Measurements from ENCODE around the gene TMEM184B. TPM values are rescaled to one million over a fixed set of nuclear protein-coding genes. Genes with fewer than 3 reads are reported as not detected.

TMEM184B gene
- 36.6 and 39.1 TPM in 2 replicates for total RNA-seq

DNA sequence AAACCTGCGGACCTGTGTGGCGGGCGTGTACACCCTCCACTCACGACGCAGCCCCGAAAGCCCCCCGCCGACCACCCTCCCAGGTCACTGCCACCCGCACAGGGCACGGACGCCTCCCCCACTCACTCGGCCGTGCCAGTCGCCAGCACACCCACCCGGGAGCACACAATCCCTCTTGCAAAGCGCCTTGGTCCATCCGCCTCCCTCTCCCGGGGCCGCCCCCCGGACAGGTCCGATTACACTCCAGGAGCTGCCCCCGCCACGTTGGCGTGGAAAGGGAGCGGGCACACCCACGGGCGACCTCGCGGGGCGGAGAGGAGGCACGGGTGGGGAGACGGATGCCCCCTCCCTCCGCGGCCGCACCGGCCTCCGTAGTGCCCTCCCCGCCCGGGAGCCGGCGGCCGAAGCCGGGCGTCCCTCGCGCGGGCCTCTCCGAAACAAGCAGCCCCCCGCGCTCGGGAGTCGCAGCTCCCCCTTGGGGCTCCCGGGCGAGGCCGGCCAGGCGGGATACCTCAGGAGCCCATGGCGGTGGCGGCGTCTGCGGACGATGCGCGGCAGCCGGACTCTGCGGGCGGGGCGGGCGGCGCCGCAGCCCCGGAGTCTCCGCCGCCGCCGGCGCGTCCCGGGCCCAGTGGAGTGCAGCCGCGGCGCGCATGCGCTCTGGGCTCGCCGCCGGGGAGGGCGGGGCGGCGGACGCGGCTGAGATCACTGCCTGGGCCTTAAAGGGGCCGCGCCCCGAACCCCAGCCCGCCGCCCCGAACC is at the start of gene TMEM184B:
TSS of gene TMEM184B (minus strand) at position 638 of the 762 bp plus-strand sequence. CDS start 25,049 bp downstream, outside the sequence.
- intact Hi-C loops (cut with micrococcal nuclease): loop anchor here (1.0 to 5.0 kb wide), 4 partner anchors 45 to 298 kb away; partner anchors contain the start of genes CSNK1E, DMC1, MAFF and PLA2G6
- peaks cover 11% of the 10 kb centered on the region for H3K27me3 Mint-ChIP-seq (ENCODE audit: insufficient read depth)

DNA sequence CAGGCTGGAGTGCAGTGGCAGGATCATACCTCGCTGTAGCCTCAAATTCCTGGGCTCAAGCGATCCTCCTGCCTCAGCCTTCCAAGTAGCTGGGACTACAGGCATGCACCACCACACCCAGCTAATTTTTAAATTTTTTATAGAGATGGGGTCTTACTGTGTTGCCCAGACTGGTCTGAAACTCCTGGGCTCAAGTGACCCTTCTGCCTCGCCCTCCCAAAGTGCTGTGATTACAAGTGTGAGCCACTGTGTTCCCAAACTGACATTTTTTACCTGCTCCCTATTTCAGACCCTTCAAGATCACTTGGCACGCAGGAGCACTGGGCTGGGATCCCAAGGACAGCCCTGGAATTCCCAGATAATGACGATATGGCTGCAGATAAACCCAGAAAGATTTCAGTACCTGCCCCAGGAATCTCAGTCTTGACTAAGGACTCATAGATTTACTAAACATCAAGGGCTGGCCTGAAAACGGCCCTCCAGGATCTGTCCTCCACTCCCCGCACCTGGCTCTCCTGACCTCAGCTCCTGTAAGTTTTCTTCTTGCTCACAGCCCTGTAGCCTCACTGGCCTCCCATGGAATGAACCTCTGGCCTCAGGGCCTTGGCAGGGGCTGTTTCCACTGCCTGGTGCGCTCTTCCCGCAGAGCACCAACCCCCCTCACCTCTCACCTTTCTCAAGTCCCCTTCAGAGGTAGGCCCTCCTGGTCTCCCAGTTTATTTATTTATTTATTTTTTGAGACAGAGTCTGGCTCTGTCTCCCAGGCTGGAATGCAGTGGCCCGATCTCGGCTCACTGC is 48.0 kb upstream of the TMEM184B start:
- no peaks in the 10 kb centered on the region for H3K27me3 Mint-ChIP-seq (ENCODE audit: insufficient read depth)
- H3K27ac Mint-ChIP-seq: no peak overlapping the region
- intact Hi-C loops (cut with micrococcal nuclease): no loop called here
- no peaks in the 10 kb centered on the region for H3K9me3 Mint-ChIP-seq
- no peak for DNase-seq (ENCODE audit: low spot score)
- no peak overlapping the region for H3K4me3 Mint-ChIP-seq
- no peaks in the 10 kb centered on the region for H3K36me3 Mint-ChIP-seq (ENCODE audit: low read depth)
- H3K4me1 Mint-ChIP-seq (ENCODE audit: low read depth): peaks cover 12% of the 10 kb centered on the region

More for the DNA sequence above, at the start of gene TMEM184B:
- peaks cover 4% of the 10 kb centered on the region for H3K36me3 Mint-ChIP-seq (ENCODE audit: low read depth)
- peak within 1 kb of the TSS; percentile 87 for H3K4me3 Mint-ChIP-seq
- no peaks in the 10 kb centered on the region for H3K9me3 Mint-ChIP-seq
- peak; percentile 82 for DNase-seq (ENCODE audit: low spot score)
- H3K27ac Mint-ChIP-seq: peak within 1 kb of the TSS; percentile 87
- peaks cover 45% of the 10 kb centered on the region for H3K4me1 Mint-ChIP-seq (ENCODE audit: low read depth)

DNA sequence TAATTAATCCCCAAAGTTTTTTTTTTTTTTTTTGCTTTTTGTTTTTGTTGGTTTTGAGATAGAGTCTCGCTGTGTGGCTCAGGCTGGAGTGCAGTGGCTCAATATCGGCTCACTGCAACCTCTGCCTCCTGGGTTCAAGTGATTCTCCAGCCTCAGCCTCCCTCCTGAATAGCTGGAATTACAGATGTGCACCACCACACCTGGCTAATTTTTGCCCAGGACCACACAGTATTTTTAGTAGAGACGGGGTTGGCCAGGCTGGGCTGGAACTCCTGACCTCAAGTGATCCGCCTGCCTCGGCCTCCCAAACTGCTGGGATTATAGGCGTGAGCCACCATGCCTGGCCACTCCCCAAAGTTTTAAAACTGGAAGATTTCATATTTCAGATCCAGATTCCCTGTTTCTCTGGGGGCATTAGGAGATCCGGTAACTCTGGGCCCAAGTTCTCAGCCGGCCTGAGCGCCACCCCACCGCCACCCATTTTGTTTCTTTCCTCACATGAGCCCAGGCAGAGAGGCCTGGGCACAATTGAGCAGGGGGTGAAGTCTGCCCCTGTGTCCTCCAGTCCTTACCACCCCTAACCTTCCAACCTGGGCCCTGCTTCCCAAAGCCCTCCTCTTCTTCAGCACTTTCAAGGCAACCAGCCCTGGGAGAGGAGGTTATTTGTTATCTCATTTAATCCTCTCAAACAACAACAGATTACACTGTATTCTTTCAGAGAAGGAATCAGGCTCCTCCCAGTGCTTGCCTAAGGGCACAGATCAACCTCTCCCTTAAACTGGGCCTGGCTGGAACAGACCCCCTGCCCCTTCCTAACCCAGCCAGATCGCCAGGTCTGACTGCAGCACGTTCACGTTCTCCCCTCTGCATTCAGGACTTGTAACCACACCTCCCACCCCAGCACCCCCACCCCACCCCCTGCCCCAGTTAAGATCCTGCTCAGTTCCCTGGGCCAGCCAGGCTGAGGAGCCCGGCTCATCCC is 46.3 kb upstream of the TMEM184B start:
- Mint-ChIP-seq H3K36me3 (ENCODE audit: low read depth) (peaks cover 2% of the 10 kb centered on the region), H3K27me3 (ENCODE audit: insufficient read depth) (no peaks in the 10 kb centered on the region), H3K4me3 (peak overlapping the region; percentile 66), H3K9me3 (no peaks in the 10 kb centered on the region), H3K4me1 (ENCODE audit: low read depth) (peaks cover 29% of the 10 kb centered on the region), H3K27ac (peak overlapping the region; percentile 63)
- intact Hi-C loops (cut with micrococcal nuclease): loop anchor here (5.0 kb wide), 2 partner anchors 33 to 188 kb away; partner anchors contain the start of gene DDX17
- DNase-seq (ENCODE audit: low spot score): no peak

DNA sequence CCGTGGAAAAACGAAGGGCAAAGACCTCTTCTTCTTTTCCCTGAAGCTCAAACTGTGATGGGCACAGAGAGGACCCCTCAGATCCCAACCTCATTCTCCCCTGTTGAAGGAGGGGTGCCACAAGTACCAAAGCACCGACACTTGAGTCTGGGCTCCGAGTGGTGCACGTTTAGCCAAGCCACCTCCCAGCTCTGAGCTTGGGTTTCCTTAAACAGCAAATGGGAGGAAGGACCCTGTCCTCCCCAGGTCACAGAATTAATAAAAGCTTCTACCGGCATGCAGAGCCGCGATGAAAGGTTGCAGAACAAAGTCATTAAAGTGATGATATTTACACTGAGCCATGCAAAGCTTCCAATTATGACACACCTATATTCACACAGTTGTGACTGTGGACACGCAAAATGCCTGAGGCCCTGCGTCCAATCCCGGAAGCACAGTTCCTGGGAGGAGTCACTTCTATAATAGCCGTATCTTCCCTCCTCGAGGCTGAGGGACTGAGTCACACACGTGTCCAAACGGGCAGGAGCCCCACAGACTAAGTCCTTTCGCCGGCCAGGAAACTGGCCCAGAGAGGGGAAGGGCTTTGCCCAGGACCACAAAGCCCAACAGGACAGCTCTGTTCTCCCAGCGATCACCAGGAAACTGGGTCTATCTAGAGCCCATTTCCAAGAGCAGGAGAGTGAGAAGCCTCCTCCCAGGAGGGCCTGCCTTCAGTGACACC is 45.3 kb upstream of the TMEM184B start:
- Mint-ChIP-seq H3K4me1 (ENCODE audit: low read depth) (peaks cover 36% of the 10 kb centered on the region), H3K27me3 (ENCODE audit: insufficient read depth) (no peaks in the 10 kb centered on the region), H3K9me3 (no peaks in the 10 kb centered on the region), H3K36me3 (ENCODE audit: low read depth) (peaks cover 4% of the 10 kb centered on the region), H3K27ac (peak overlapping the region; percentile 87), H3K4me3 (peak overlapping the region; percentile 83)
- intact Hi-C loops (cut with micrococcal nuclease): loop anchor here (1.0 to 5.0 kb wide), 6 partner anchors 34 to 189 kb away; partner anchors contain the start of genes DDX17, PLA2G6 and TMEM184B
- DNase-seq (ENCODE audit: low spot score): no peak

DNA sequence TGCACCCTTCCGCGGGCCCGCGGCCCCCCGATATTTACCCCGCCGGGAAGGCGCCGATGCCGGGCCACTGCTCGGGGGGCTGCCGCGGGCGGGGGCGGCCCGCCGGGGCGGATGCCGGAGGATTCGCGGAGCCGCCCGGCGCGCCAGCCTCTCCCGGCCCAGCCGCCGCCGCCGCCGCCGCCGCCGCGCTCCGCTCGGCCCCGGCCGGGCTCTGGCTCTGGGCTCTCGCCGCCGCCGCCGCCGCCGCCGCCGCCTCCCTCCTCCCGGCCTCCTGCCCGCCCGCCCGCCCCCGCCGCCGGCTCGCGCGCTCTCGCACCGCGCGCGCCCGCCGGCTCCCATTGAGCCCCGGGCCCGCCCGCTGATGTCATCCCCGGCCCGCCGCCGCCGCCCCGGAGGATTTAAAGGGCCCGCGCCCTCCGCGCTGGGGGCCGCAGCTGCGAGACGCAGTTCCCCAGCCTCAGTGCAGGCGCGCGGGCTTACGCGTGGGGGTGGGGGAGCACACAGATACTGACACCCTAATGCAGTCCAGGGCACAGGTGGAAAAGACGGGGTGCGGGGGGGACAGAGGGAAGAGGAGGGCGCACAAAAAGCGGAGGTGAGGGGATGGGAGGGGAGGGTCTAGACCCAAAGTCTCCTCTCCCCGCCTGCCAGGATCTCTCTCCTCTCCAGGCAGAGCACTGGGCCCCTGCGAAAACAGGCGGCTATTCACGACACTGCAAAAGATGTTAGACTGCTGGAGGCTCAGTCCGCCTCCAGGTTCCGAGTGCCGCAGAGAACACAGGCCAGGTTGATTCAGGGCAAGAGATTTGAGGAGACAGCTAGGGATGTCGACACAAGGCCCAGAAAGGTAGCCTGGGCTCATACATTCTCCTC is 44.5 kb upstream of the TMEM184B start, which contains the start of gene CSNK1E:
TSS of gene CSNK1E (minus strand) at position 312 of the 873 bp plus-strand sequence. CDS start 3,276 bp downstream, outside the sequence.
- Mint-ChIP-seq H3K27me3 (ENCODE audit: insufficient read depth) (no peaks in the 10 kb centered on the region), H3K9me3 (no peaks in the 10 kb centered on the region), H3K27ac (peak within 1 kb of the TSS; percentile 87), H3K4me3 (peak within 1 kb of the TSS; percentile 90), H3K4me1 (ENCODE audit: low read depth) (peaks cover 44% of the 10 kb centered on the region), H3K36me3 (ENCODE audit: low read depth) (peaks cover 11% of the 10 kb centered on the region)
- intact Hi-C loops (cut with micrococcal nuclease): loop anchor here (1.0 to 5.0 kb wide), 6 partner anchors 35 to 190 kb away; partner anchors contain the start of genes DDX17, PLA2G6 and TMEM184B
- peak; percentile 74 for DNase-seq (ENCODE audit: low spot score)

DNA sequence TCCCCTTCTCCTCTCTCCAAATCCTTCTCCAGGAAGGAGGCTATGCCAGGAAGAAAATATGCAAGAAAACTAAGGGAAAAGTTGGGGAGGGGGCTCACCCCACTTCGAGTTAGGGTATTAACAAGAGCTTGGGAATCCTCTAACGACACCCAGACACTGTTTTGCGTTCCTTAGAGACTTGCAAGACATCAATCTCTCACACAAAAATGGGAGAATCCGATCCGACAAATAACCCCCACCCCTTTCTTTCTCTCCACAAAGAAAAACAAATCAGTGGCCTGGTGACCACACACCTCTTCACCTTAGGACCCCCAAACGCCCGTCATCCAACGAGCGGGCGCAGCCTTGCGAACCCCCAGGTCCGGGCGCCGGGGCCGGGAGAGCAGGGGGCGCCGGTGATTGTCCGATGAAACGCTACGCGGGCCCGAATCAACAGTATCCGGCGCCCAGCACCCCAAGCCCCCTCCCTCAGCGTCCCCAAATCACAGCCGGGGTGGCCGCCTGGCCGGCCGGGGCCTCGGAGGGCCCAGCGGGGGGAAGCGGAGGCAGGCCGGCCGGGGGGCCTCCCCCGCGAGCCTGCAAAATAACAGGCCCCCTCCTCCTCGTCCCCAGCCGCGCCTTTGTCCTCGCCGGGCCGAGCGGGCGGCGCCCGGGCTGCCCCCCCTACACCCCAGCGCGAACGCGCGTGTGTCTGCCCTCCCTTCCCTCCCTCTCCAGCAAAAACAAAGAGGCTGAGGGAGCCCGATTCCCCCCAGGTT is 43.7 kb upstream of the TMEM184B start:
- H3K36me3 Mint-ChIP-seq (ENCODE audit: low read depth): peaks cover 17% of the 10 kb centered on the region
- DNase-seq (ENCODE audit: low spot score): peak; percentile 28
- H3K27me3 Mint-ChIP-seq (ENCODE audit: insufficient read depth): no peaks in the 10 kb centered on the region
- no peaks in the 10 kb centered on the region for H3K9me3 Mint-ChIP-seq
- H3K27ac Mint-ChIP-seq: peak overlapping the region; percentile 82
- peaks cover 52% of the 10 kb centered on the region for H3K4me1 Mint-ChIP-seq (ENCODE audit: low read depth)
- H3K4me3 Mint-ChIP-seq: peak overlapping the region; percentile 90
- intact Hi-C loops (cut with micrococcal nuclease): loop anchor here (1.0 to 5.0 kb wide), 6 partner anchors 36 to 191 kb away; partner anchors contain the start of genes DDX17, PLA2G6 and TMEM184B

DNA sequence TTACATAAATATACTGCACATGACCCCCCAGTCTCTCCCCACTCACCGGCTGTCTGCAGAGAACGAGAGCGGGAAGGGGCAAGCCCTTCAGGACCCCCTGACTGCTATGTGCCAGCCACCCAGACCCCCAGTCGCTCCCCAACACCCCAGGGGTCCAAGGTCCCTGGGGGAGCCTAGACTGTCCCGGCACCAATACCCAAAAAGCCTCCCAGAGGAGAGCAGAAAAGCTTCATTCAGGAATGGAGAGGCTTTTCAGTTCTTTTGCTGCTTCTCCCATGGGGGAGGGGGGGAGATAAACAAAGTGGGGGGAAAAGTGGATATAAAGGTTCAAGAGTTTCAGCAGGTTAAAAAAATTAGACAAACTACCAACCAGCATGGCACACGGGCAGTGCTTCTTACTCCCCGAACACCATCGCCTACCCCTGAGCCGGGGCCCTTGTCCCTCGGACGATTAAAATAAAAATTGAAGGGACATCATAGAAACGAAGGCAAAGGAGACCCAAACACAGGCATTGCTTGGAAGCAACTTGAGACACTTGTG is 43.1 kb upstream of the TMEM184B start:
- Mint-ChIP-seq H3K27me3 (ENCODE audit: insufficient read depth) (no peaks in the 10 kb centered on the region), H3K27ac (peak overlapping the region; percentile 82), H3K4me1 (ENCODE audit: low read depth) (peaks cover 59% of the 10 kb centered on the region), H3K4me3 (peak overlapping the region; percentile 90), H3K9me3 (no peaks in the 10 kb centered on the region), H3K36me3 (ENCODE audit: low read depth) (peaks cover 23% of the 10 kb centered on the region)
- intact Hi-C loops (cut with micrococcal nuclease): loop anchor here (2.0 to 5.0 kb wide), 5 partner anchors 36 to 191 kb away; partner anchors contain the start of genes DDX17 and PLA2G6
- no peak for DNase-seq (ENCODE audit: low spot score)

DNA sequence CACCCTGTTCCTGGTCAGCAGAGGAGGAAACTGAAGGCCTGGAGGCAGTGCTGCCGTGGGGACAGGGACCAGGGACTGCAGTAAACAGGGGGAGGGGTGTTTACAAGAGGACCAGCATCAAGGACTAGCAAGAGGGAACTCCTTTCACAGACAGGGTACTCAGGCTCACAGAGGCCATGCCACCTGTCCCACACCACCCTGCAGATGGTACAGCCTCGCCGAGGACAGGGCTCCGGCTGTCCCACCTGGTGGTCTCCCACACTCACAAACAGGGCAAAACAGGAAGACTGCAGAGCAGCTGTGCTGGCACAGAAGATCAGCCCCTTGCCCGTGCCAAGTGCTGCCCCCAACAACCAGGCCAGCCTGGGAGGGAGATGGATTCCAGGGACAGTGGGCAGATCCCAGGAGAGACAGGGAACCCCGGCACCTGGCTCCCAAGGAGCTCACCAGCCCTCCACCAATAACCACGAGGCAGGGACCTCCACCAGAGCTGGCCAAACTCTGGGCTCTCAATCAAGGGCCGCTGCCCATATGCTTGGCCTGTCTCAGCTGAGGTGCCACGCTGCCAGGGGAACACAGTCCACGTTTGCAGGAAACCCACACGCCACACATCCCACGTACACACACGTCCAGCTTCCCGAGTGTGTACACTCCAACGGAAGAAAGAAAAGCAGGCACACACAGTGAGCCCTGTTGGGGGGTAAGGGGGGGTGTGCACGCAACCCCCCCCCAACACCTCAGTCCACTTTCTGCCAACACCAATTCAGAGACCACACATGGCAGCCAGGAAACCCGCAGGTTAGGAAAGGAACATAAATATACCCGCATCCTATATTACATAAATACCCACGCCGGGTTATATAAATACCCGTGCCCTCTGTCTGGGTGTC is 42.4 kb upstream of the TMEM184B start:
- intact Hi-C loops (cut with micrococcal nuclease): loop anchor here (5.0 kb wide), 2 partner anchors 37 to 192 kb away; partner anchors contain the start of gene DDX17
- peaks cover 63% of the 10 kb centered on the region for H3K4me1 Mint-ChIP-seq (ENCODE audit: low read depth)
- H3K9me3 Mint-ChIP-seq: no peaks in the 10 kb centered on the region
- no peaks in the 10 kb centered on the region for H3K27me3 Mint-ChIP-seq (ENCODE audit: insufficient read depth)
- no peak for DNase-seq (ENCODE audit: low spot score)
- peaks cover 25% of the 10 kb centered on the region for H3K36me3 Mint-ChIP-seq (ENCODE audit: low read depth)
- H3K27ac Mint-ChIP-seq: peak overlapping the region; percentile 82
- peak overlapping the region; percentile 90 for H3K4me3 Mint-ChIP-seq

DNA sequence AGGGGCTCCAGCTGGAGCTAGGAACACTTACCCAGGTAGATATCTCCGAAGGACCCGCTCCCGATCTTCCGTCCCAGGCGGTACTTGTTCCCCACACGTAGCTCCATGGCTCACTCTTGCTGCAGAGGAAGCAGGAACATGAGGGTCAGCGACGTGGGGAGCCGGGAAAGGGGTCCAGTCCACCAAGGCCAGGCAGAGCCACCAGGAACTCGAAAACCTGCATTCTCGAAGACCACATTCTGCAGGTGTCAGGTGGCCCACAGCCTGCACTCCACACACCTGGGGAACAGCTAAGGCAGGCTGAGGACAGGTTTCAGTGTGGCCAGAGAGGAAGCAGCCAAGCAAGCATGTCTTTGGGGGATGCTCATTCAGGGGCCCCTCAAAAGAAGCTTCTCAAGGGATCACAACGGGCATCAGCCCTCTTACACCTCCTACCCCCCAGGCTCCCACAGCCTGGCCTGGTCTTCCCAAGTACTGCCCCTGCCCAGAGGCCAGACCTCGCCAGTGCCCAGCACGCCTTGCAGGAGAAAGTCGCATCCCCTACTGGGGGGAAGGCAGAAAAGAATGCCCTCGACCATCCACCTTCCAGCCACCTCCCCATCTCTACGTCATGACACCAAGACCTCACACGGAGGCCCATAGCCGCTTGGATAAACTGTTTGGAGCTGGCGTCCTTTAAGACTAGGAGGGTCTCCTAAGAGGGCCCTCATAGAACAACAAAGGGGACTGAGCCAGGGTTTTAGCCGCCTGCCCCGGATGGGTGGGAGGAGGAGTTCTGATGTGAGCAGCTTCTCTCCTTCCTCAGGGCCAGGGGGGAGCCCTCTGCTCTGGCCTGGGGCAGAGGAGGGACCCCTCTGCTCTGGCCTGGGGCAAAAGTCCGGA is 41.5 kb upstream of the TMEM184B start:
- peaks cover 63% of the 10 kb centered on the region for H3K4me1 Mint-ChIP-seq (ENCODE audit: low read depth)
- intact Hi-C loops (cut with micrococcal nuclease): no loop called here
- H3K27me3 Mint-ChIP-seq (ENCODE audit: insufficient read depth): no peaks in the 10 kb centered on the region
- H3K4me3 Mint-ChIP-seq: peak overlapping the region; percentile 90
- H3K27ac Mint-ChIP-seq: peak overlapping the region; percentile 70
- no peaks in the 10 kb centered on the region for H3K9me3 Mint-ChIP-seq
- H3K36me3 Mint-ChIP-seq (ENCODE audit: low read depth): peaks cover 25% of the 10 kb centered on the region
- no peak for DNase-seq (ENCODE audit: low spot score)
